ENCODE data around the gene IZUMO4.
"Not testable (repeated sequence)": the region's sequence is repeated elsewhere in the genome, so short reads cannot be mapped to it uniquely, and the experiment has no call there.

IZUMO4 gene

GRCh38 chr19:2129486-2129885, 32.8 kb downstream of the IZUMO4 start:
- no peak overlapping the region for H2AFZ ChIP-seq (ENCODE audit: low read length, unreplicated experiment)
- no peaks in the 10 kb centered on the region for H3K36me3 ChIP-seq (ENCODE audit: insufficient read depth, low read length)
- no peak overlapping the region for H3K27ac ChIP-seq (ENCODE audit: low read depth, low read length)
- no peak overlapping the region for H3K4me3 ChIP-seq (ENCODE audit: low read depth, low read length)
- H3K27me3 ChIP-seq (ENCODE audit: insufficient read depth, low read length): no peaks in the 10 kb centered on the region
- H3K4me1 ChIP-seq (ENCODE audit: control insufficient read depth, insufficient read depth, low read length, unreplicated experiment): no peaks in the 10 kb centered on the region
- peaks cover 5% of the 10 kb centered on the region for H3K79me2 ChIP-seq (ENCODE audit: control insufficient read depth, insufficient read depth, low read length, unreplicated experiment)

GRCh38 chr19:2129892-2130770, 33.4 kb downstream of the IZUMO4 start:
- Histone ChIP-seq H2AFZ (ENCODE audit: low read length, unreplicated experiment) (no peak overlapping the region), H3K4me1 (ENCODE audit: control insufficient read depth, insufficient read depth, low read length, unreplicated experiment) (no peaks in the 10 kb centered on the region), H3K36me3 (ENCODE audit: insufficient read depth, low read length) (no peaks in the 10 kb centered on the region), H3K27ac (ENCODE audit: low read depth, low read length) (no peak overlapping the region), H3K79me2 (ENCODE audit: control insufficient read depth, insufficient read depth, low read length, unreplicated experiment) (peaks cover 5% of the 10 kb centered on the region), H3K4me3 (ENCODE audit: low read depth, low read length) (no peak overlapping the region), H3K27me3 (ENCODE audit: insufficient read depth, low read length) (no peaks in the 10 kb centered on the region)

- H3K27me3 ChIP-seq (ENCODE audit: insufficient read depth, low read length); H2AFZ ChIP-seq (ENCODE audit: low read length, unreplicated experiment); H3K4me3 ChIP-seq (ENCODE audit: low read depth, low read length); H3K79me2 ChIP-seq (ENCODE audit: control insufficient read depth, insufficient read depth, low read length, unreplicated experiment); H3K36me3 ChIP-seq (ENCODE audit: insufficient read depth, low read length); H3K27ac ChIP-seq (ENCODE audit: low read depth, low read length); H3K4me1 ChIP-seq (ENCODE audit: control insufficient read depth, insufficient read depth, low read length, unreplicated experiment): not testable (repeated sequence)
These were observed 34.6 kb downstream of the IZUMO4 start for GRCh38 chr19:2131012-2131975.

- Histone ChIP-seq H3K4me3 (ENCODE audit: low read depth, low read length) (no peak overlapping the region), H2AFZ (ENCODE audit: low read length, unreplicated experiment) (no peak overlapping the region), H3K4me1 (ENCODE audit: control insufficient read depth, insufficient read depth, low read length, unreplicated experiment) (no peaks in the 10 kb centered on the region), H3K27ac (ENCODE audit: low read depth, low read length) (no peak overlapping the region), H3K36me3 (ENCODE audit: insufficient read depth, low read length) (no peaks in the 10 kb centered on the region), H3K27me3 (ENCODE audit: insufficient read depth, low read length) (no peaks in the 10 kb centered on the region), H3K79me2 (ENCODE audit: control insufficient read depth, insufficient read depth, low read length, unreplicated experiment) (peaks cover 8% of the 10 kb centered on the region)
These were observed 35.5 kb downstream of the IZUMO4 start for GRCh38 chr19:2132191-2132590.

GRCh38 chr19:2132731-2133490, 36.2 kb downstream of the IZUMO4 start:
- no peak overlapping the region for H3K27ac ChIP-seq (ENCODE audit: low read depth, low read length)
- H3K4me3 ChIP-seq (ENCODE audit: low read depth, low read length): no peak overlapping the region
- no peaks in the 10 kb centered on the region for H3K4me1 ChIP-seq (ENCODE audit: control insufficient read depth, insufficient read depth, low read length, unreplicated experiment)
- H3K79me2 ChIP-seq (ENCODE audit: control insufficient read depth, insufficient read depth, low read length, unreplicated experiment): peaks cover 10% of the 10 kb centered on the region
- H2AFZ ChIP-seq (ENCODE audit: low read length, unreplicated experiment): no peak overlapping the region
- no peaks in the 10 kb centered on the region for H3K27me3 ChIP-seq (ENCODE audit: insufficient read depth, low read length)
- H3K36me3 ChIP-seq (ENCODE audit: insufficient read depth, low read length): no peaks in the 10 kb centered on the region

- H3K27ac ChIP-seq (ENCODE audit: low read depth, low read length): no peak overlapping the region
- peaks cover 32% of the 10 kb centered on the region for H3K79me2 ChIP-seq (ENCODE audit: control insufficient read depth, insufficient read depth, low read length, unreplicated experiment)
- H3K4me3 ChIP-seq (ENCODE audit: low read depth, low read length): no peak overlapping the region
- no peaks in the 10 kb centered on the region for H3K36me3 ChIP-seq (ENCODE audit: insufficient read depth, low read length)
- no peaks in the 10 kb centered on the region for H3K4me1 ChIP-seq (ENCODE audit: control insufficient read depth, insufficient read depth, low read length, unreplicated experiment)
- H2AFZ ChIP-seq (ENCODE audit: low read length, unreplicated experiment): no peak overlapping the region
- H3K27me3 ChIP-seq (ENCODE audit: insufficient read depth, low read length): no peaks in the 10 kb centered on the region
These were observed 39.0 kb downstream of the IZUMO4 start for GRCh38 chr19:2135474-2136402.

- Histone ChIP-seq H3K4me1 (ENCODE audit: control insufficient read depth, insufficient read depth, low read length, unreplicated experiment) (no peaks in the 10 kb centered on the region), H3K79me2 (ENCODE audit: control insufficient read depth, insufficient read depth, low read length, unreplicated experiment) (peaks cover 40% of the 10 kb centered on the region), H3K27me3 (ENCODE audit: insufficient read depth, low read length) (no peaks in the 10 kb centered on the region), H3K27ac (ENCODE audit: low read depth, low read length) (no peak overlapping the region), H3K36me3 (ENCODE audit: insufficient read depth, low read length) (no peaks in the 10 kb centered on the region), H2AFZ (ENCODE audit: low read length, unreplicated experiment) (no peak overlapping the region), H3K4me3 (ENCODE audit: low read depth, low read length) (no peak overlapping the region)
These were observed 40.1 kb downstream of the IZUMO4 start for GRCh38 chr19:2136796-2137195.

- no peak overlapping the region for H3K4me3 ChIP-seq (ENCODE audit: low read depth, low read length)
- no peaks in the 10 kb centered on the region for H3K4me1 ChIP-seq (ENCODE audit: control insufficient read depth, insufficient read depth, low read length, unreplicated experiment)
- peaks cover 46% of the 10 kb centered on the region for H3K79me2 ChIP-seq (ENCODE audit: control insufficient read depth, insufficient read depth, low read length, unreplicated experiment)
- H2AFZ ChIP-seq (ENCODE audit: low read length, unreplicated experiment): no peak overlapping the region
- no peaks in the 10 kb centered on the region for H3K27me3 ChIP-seq (ENCODE audit: insufficient read depth, low read length)
- H3K27ac ChIP-seq (ENCODE audit: low read depth, low read length): no peak overlapping the region
- H3K36me3 ChIP-seq (ENCODE audit: insufficient read depth, low read length): no peaks in the 10 kb centered on the region
These were observed 41.5 kb downstream of the IZUMO4 start for GRCh38 chr19:2138061-2138728.

- H3K4me1 ChIP-seq (ENCODE audit: control insufficient read depth, insufficient read depth, low read length, unreplicated experiment): no peaks in the 10 kb centered on the region
- H3K36me3 ChIP-seq (ENCODE audit: insufficient read depth, low read length): no peaks in the 10 kb centered on the region
- H3K27me3 ChIP-seq (ENCODE audit: insufficient read depth, low read length): no peaks in the 10 kb centered on the region
- no peak overlapping the region for H3K27ac ChIP-seq (ENCODE audit: low read depth, low read length)
- no peak overlapping the region for H3K4me3 ChIP-seq (ENCODE audit: low read depth, low read length)
- peaks cover 59% of the 10 kb centered on the region for H3K79me2 ChIP-seq (ENCODE audit: control insufficient read depth, insufficient read depth, low read length, unreplicated experiment)
- H2AFZ ChIP-seq (ENCODE audit: low read length, unreplicated experiment): no peak overlapping the region
These were observed 42.8 kb downstream of the IZUMO4 start for GRCh38 chr19:2139385-2140137.

All from ACC112 (cell line).